K562 (cell line): Measurements from ENCODE around the gene CRY2. TPM values are rescaled to one million over a fixed set of nuclear protein-coding genes. Genes with fewer than 3 reads are reported as not detected.

Experiments
- ATAC-seq: fragments of 200-7000 bp; cut with Tn5 transposase; 3 replicates; pipeline ENCODE4 v1.9.1; 2020; ENCODE audit warnings: moderate library complexity
- BruUV-seq: library from RNA; stranded (reverse); fragments of 400-500 nt; replicated peaks from 2 replicates; lab custom pipeline; 2021; lab: Mats Ljungman, UMichigan
- CTCF ChIA-PET: fragments of 300-600 bp; formaldehyde crosslinking; extraction: SDS; loops from one replicate; lab custom pipeline; 2021; ENCODE audit warnings: low intra/inter-chr PET ratio; lab: Yijun Ruan, JAX
- POLR2A ChIA-PET: fragments of 300-600, 350-650 bp; sonication (Branson Sonifier 250); formaldehyde crosslinking; extraction: SDS; loops from one replicate; lab custom pipeline; 2021; ENCODE audit warnings: antibody characterized with exemption, inconsistent platforms; lab: Yijun Ruan, JAX
- DNase-seq, 4 experiments: peaks; one replicate each; pipeline versions ENCODE4 v3.0.0 to v3.0.0-alpha.2; 2011 to 2018; ENCODE audit warnings: low spot score in 3 of 4, mixed read lengths in 3 of 4; ENCODE audit errors: extremely low read depth in 1 of 4
- FAIRE-seq: peaks from 2 replicates; lab custom pipeline; 2011; peaks lifted over from hg19 to GRCh38; lab: Jason Lieb, UNC
- H2AFZ ChIP-seq: 2 replicates; pipeline ENCODE4 v1.6.0; 2011; ENCODE audit warnings: low read depth, low read length, control low read depth, inconsistent platforms
- H3K27ac ChIP-seq: fragments of 200-600 bp; 3 replicates; pipeline ENCODE4 v1.8.0; 2011; ENCODE audit warnings: low read depth, mild to moderate bottlenecking, control low read depth, inconsistent platforms, low read length, moderate library complexity, mixed read lengths; ENCODE audit errors: extremely low read depth
- H3K27me3 ChIP-seq, 2 experiments: fragments of 300-600 bp in 1 of 2; 2 replicates in 1 of 2; 3 replicates in 1 of 2; pipeline versions ENCODE4 v1.6.0 to v1.8.0; 2011; ENCODE audit warnings: inconsistent platforms in 2 of 2, low read length in 2 of 2, mild to moderate bottlenecking in 1 of 2, mixed read lengths in 1 of 2, moderate library complexity in 1 of 2; ENCODE audit not compliant: control insufficient read depth in 2 of 2, insufficient read depth in 2 of 2
- H3K36me3 ChIP-seq: fragments of 300-600 bp; 3 replicates; pipeline ENCODE4 v1.8.0; 2011; ENCODE audit warnings: mild to moderate bottlenecking, low read length, inconsistent platforms; ENCODE audit not compliant: control insufficient read depth, insufficient read depth
- H3K4me1 ChIP-seq, 2 experiments: fragments of 200-600 bp in 1 of 2; replicated peaks in 1 of 2; 2 replicates in 1 of 2; 3 replicates in 1 of 2; pipeline versions ENCODE4 v1.5.1 to v1.8.0; 2011; ENCODE audit warnings: inconsistent platforms in 2 of 2, low read length in 2 of 2, mild to moderate bottlenecking in 1 of 2, mixed read lengths in 1 of 2, moderate library complexity in 1 of 2; ENCODE audit not compliant: control insufficient read depth in 2 of 2, insufficient read depth in 2 of 2
- H3K4me2 ChIP-seq: 2 replicates; pipeline ENCODE4 v1.6.1; 2011; ENCODE audit warnings: low read length, control low read depth, inconsistent platforms, mixed read lengths; ENCODE audit not compliant: insufficient read depth
- H3K4me3 ChIP-seq: fragments of 200-600 bp; sonication (generic), shearing (Covaris generic); 2 replicates; pipeline ENCODE4 v1.5.1; 2016; ENCODE audit warnings: control low read depth, inconsistent platforms
- H3K79me2 ChIP-seq: fragments of 200-600 bp; 3 replicates; pipeline ENCODE4 v1.8.0; 2011; ENCODE audit warnings: low read length, inconsistent platforms; ENCODE audit not compliant: control insufficient read depth, insufficient read depth
- H3K9ac ChIP-seq, 2 experiments: 2 replicates each; pipeline versions ENCODE4 v1.6.0 to v1.6.1; 2011; ENCODE audit warnings: low read depth in 2 of 2, low read length in 2 of 2, control low read depth in 1 of 2, inconsistent platforms in 1 of 2, mild to moderate bottlenecking in 1 of 2, mixed read lengths in 1 of 2; ENCODE audit not compliant: insufficient read depth in 1 of 2
- H3K9me1 ChIP-seq: one replicate; pipeline ENCODE4 v1.6.0; 2011; ENCODE audit warnings: inconsistent platforms, mild to moderate bottlenecking, low read length, moderate library complexity; ENCODE audit not compliant: control insufficient read depth, insufficient read depth
- H3K9me3 ChIP-seq: replicated peaks from 2 replicates; pipeline ENCODE4 v1.5.1; 2011; ENCODE audit warnings: low read depth, low read length, inconsistent platforms; ENCODE audit not compliant: control insufficient read depth, insufficient read depth
- H4K20me1 ChIP-seq: replicated peaks from 2 replicates; pipeline ENCODE4 v1.6.1; 2011; ENCODE audit warnings: low read length, inconsistent platforms, mixed read lengths; ENCODE audit not compliant: control insufficient read depth, insufficient read depth
- BCOR ChIP-seq: fragments of 450-650 bp; IDR thresholded peaks from 2 replicates; pipeline ENCODE4 v1.6.1; 2016
- EGR1 ChIP-seq: fragments of 450-650 bp; conservative IDR thresholded peaks from 2 replicates; pipeline ENCODE4 v1.6.1; 2017; ENCODE audit warnings: mild to moderate bottlenecking
- ESRRA ChIP-seq: fragments of 450-650 bp; IDR thresholded peaks from 2 replicates; pipeline ENCODE4 v1.6.1; 2014; ENCODE audit warnings: low read depth, mild to moderate bottlenecking, moderate library complexity, borderline replicate concordance
- HNRNPUL1 ChIP-seq: fragments of 200-400 bp; formaldehyde crosslinking; IDR thresholded peaks from 2 replicates; pipeline ENCODE4 v1.6.1; 2017; ENCODE audit warnings: low read length
- ILF3 ChIP-seq: fragments of 450-650 bp; IDR thresholded peaks from 2 replicates; pipeline ENCODE4 v1.6.1; 2018; ENCODE audit warnings: antibody characterized with exemption, mild to moderate bottlenecking, moderate library complexity, borderline replicate concordance
- KDM1A ChIP-seq, 2 experiments: fragments of 450-650 bp; IDR thresholded peaks; 2 replicates each; pipeline ENCODE4 v1.6.1; 2016; ENCODE audit warnings: mild to moderate bottlenecking in 2 of 2
- NFRKB ChIP-seq: fragments of 450-650 bp; IDR thresholded peaks from 2 replicates; pipeline ENCODE4 v1.6.1; 2016; ENCODE audit warnings: low read depth
- NFXL1 ChIP-seq: fragments of 450-650 bp; formaldehyde crosslinking; IDR thresholded peaks from 2 replicates; pipeline ENCODE4 v1.4.0; 2021; ENCODE audit warnings: mild to moderate bottlenecking
- NR1H2 ChIP-seq: sonication (generic); formaldehyde crosslinking; IDR thresholded peaks from 2 replicates; pipeline ENCODE4 v1.4.0; 2020; ENCODE audit warnings: mild to moderate bottlenecking, missing genetic modification reagents
- RBM25 ChIP-seq: fragments of 200-400 bp; formaldehyde crosslinking; IDR thresholded peaks from 2 replicates; pipeline ENCODE4 v1.6.1; 2018; ENCODE audit warnings: low read length, low read depth, moderate library complexity; ENCODE audit not compliant: severe bottlenecking
- SPI1 ChIP-seq: IDR thresholded peaks from 2 replicates; pipeline ENCODE4 v1.6.1; 2011; ENCODE audit warnings: low read depth, low read length, control low read depth, borderline replicate concordance
- TCF3 ChIP-seq: sonication (generic); formaldehyde crosslinking; IDR thresholded peaks from 2 replicates; pipeline ENCODE4 v1.4.0; 2020; ENCODE audit warnings: mild to moderate bottlenecking, missing genetic modification reagents
- ZBTB8A ChIP-seq: fragments of 450-650 bp; IDR thresholded peaks from 2 replicates; pipeline ENCODE4 v1.6.1; 2018; ENCODE audit warnings: mild to moderate bottlenecking, moderate library complexity; ENCODE audit not compliant: partially characterized antibody
- ZNF24 ChIP-seq: fragments of 450-650 bp; IDR thresholded peaks from 2 replicates; pipeline ENCODE4 v1.6.1; 2016
- WGBS: fragments of 100-300 bp; shearing (Covaris generic); methylation state at CpG from one replicate; pipeline ENCODE4 v1.1.6; 2016; ENCODE audit warnings: low coverage, mixed read lengths; ENCODE audit not compliant: insufficient coverage; ENCODE audit errors: missing lambda C conversion rate; 5-methylcytosine and 5-hydroxymethylcytosine counted together
- in situ Hi-C: fragments of 300-500 bp; cut with MboI; formaldehyde crosslinking; loops from 4 replicates; pipeline ENCODE4 v1.15.0; 2018; ENCODE audit warnings: inconsistent platforms, mixed read lengths
- intact Hi-C: fragments of 100-400 bp; cut with micrococcal nuclease; formaldehyde crosslinking; loops from 2 replicates; pipeline ENCODE4 v1.14.2; 2022
- polyA plus RNA-seq, 8 experiments: library from polyadenylated mRNA; depleted of rRNA in 4 of 8; stranded (reverse) in 5 of 8; unstranded in 3 of 8; fragments of >200 nt; fragmentation: Nextera tagmentation in 2 of 8; fragmentation: Illumina TruSeq in 1 of 8; extraction: Ambion mirVana in 2 of 8; extraction: Trizol in 1 of 8; gene quantifications; 2 replicates each; pipeline versions ENCODE4 v1.2.1 to v1.2.3, GENCODE V29; 2011 to 2014; ENCODE audit warnings: inconsistent platforms in 1 of 8, missing spikeins in 1 of 8
- total RNA-seq, 7 experiments: library from RNA; depleted of rRNA in 6 of 7; stranded (reverse); fragments of >200 nt in 6 of 7; fragmentation: Illumina TruSeq in 2 of 7; extraction: Trizol in 2 of 7; gene quantifications; 2 replicates each; pipeline versions ENCODE4 v1.2.1 to v1.2.3, GENCODE V29; 2011 to 2021; ENCODE audit warnings: low replicate concordance in 1 of 7
- TF ChIP-seq, protein P1 (sequence below): fragments of 250-450 bp; sonication (Bioruptor Pico); IDR thresholded peaks from 2 replicates; pipeline ENCODE4 v1.8.0; 2021; ENCODE audit warnings: mild to moderate bottlenecking, moderate library complexity
- TF ChIP-seq, protein P2 (sequence below): sonication (generic); formaldehyde crosslinking; IDR thresholded peaks from 2 replicates; pipeline ENCODE4 v1.8.1; 2023; ENCODE audit warnings: mild to moderate bottlenecking, missing genetic modification reagents

Gene CRY2
- total and polyA plus RNA-seq, 9 of the 15 experiments (the other 6 are each of a cell fraction or from before 2014, with no cell fraction given) = 2.3 to 23.9 (median 14.8) TPM

DNA sequence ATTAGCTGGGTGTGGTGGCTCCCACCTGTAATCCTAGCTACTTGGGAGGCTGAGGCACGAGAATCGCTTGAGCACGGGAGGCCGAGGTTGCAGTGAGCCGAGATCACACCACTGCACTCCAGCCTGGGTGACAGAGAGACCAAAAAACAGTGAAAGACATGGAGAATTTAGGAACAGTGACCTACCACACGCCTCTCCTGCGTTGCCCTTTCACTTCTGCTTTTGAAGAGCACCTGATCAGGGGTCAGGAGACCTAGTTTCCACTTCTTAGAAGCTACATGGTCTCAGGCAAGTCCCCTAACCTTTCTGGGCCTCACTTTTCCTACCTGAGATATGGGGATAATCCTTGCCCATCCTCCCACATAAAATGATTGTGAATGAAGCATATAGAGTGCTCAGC lies 30.1 kb upstream of the CRY2 start:
- H2AFZ ChIP-seq = no peak overlapping the region
- H3K27me3 ChIP-seq = no peaks in the 10 kb centered on the region
- WGBS = 35% methylated on average over 6 of the region's 7 CpGs
- DNase-seq (no peak), ATAC-seq (no peak), FAIRE-seq (no peak)
- BruUV-seq = no TSS peak
- H3K4me1 ChIP-seq = peaks cover 0 to 4% of the 10 kb centered on the region in 2 experiments; a peak in 2 of 5 replicates
- peaks cover 4% of the 10 kb centered on the region; the same call in 1 of the 3 replicates for H3K36me3 ChIP-seq
- no peaks in the 10 kb centered on the region for H3K9me3 ChIP-seq
- in situ Hi-C loops (no loop called here), intact Hi-C loops (no loop called here)
- H3K27ac ChIP-seq = no peak overlapping the region
- POLR2A ChIA-PET = interaction anchor here (0.9 to 1.4 kb wide), 5 partner anchors 8 to 30 kb away, joined by 3 to 4 read pairs (median 3); partner anchors contain the start of gene CRY2
- no peaks in the 10 kb centered on the region for H3K79me2 ChIP-seq
- no peak overlapping the region for H3K4me2 ChIP-seq
- TF ChIP-seq, protein P1, sequence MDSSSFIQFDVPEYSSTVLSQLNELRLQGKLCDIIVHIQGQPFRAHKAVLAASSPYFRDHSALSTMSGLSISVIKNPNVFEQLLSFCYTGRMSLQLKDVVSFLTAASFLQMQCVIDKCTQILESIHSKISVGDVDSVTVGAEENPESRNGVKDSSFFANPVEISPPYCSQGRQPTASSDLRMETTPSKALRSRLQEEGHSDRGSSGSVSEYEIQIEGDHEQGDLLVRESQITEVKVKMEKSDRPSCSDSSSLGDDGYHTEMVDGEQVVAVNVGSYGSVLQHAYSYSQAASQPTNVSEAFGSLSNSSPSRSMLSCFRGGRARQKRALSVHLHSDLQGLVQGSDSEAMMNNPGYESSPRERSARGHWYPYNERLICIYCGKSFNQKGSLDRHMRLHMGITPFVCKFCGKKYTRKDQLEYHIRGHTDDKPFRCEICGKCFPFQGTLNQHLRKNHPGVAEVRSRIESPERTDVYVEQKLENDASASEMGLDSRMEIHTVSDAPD (CRISPR knock-in tag) = no peak
- no peak for TF ChIP-seq NFXL1 (CRISPR knock-in tag)
- TF ChIP-seq TCF3 (CRISPR knock-in tag) = no peak
- TF ChIP-seq BCOR = 0 out of 2 replicates have a peak, but pooled peaks have one; percentile 55
- no peak for TF ChIP-seq EGR1
- peak; percentile 59 for TF ChIP-seq RBM25
- TF ChIP-seq NR1H2 = no peak
- no peak for TF ChIP-seq HNRNPUL1
- no peak for TF ChIP-seq ILF3
- TF ChIP-seq, protein P2, sequence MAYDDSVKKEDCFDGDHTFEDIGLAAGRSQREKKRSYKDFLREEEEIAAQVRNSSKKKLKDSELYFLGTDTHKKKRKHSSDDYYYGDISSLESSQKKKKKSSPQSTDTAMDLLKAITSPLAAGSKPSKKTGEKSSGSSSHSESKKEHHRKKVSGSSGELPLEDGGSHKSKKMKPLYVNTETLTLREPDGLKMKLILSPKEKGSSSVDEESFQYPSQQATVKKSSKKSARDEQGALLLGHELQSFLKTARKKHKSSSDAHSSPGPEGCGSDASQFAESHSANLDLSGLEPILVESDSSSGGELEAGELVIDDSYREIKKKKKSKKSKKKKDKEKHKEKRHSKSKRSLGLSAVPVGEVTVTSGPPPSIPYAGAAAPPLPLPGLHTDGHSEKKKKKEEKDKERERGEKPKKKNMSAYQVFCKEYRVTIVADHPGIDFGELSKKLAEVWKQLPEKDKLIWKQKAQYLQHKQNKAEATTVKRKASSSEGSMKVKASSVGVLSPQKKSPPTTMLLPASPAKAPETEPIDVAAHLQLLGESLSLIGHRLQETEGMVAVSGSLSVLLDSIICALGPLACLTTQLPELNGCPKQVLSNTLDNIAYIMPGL (CRISPR knock-in tag) = no peak
- TF ChIP-seq ESRRA = peak; percentile 69
- peak; percentile 9 to 51; a peak in 2 of 4 replicates for TF ChIP-seq KDM1A (IDR thresholded peaks at IDR 0.05)
- TF ChIP-seq SPI1 = peak; percentile 51; the same call in 1 of the 2 replicates
- no peak for TF ChIP-seq ZNF24
- no peak for TF ChIP-seq ZBTB8A
- no peak for TF ChIP-seq NFRKB
- CTCF ChIA-PET = no interaction called here
- no peak overlapping the region for H3K4me3 ChIP-seq
- no peak overlapping the region for H3K9ac ChIP-seq
- no peaks in the 10 kb centered on the region for H3K9me1 ChIP-seq
- no peaks in the 10 kb centered on the region for H4K20me1 ChIP-seq
